Neural cell (in vitro differentiated cells): ENCODE data around the gene ZNF366. TPM values are rescaled to one million over a fixed set of nuclear protein-coding genes. Genes with fewer than 3 reads are reported as not detected.

Source experiments
- H2AFZ ChIP-seq: fragments of 200-600, 300-800 bp; sonication (generic), shearing (Covaris generic); 2 replicates; pipeline ENCODE4 v1.6.0; 2014; ENCODE audit warnings: low read depth, mild to moderate bottlenecking, antibody characterized with exemption, low read length, moderate library complexity
- H3F3A ChIP-seq: fragments of 200-600 bp; shearing (Covaris generic); 2 replicates; pipeline ENCODE4 v1.6.1; 2016; ENCODE audit warnings: mild to moderate bottlenecking, moderate library complexity, mixed read lengths, antibody characterized with exemption, low read length; ENCODE audit not compliant: insufficient read depth, poor library complexity, severe bottlenecking
- H3K27ac ChIP-seq: fragments of 200-600, 300-800 bp; sonication (generic), shearing (Covaris generic); 2 replicates; pipeline ENCODE4 v1.5.1; 2014; ENCODE audit warnings: mild to moderate bottlenecking, low read length, moderate library complexity
- H3K27me3 ChIP-seq: fragments of 300-800, 200-600 bp; sonication (generic), shearing (Covaris generic); 2 replicates; pipeline ENCODE4 v1.6.0; 2014; ENCODE audit warnings: mild to moderate bottlenecking, low read depth, low read length, moderate library complexity; ENCODE audit not compliant: insufficient read depth
- H3K36me3 ChIP-seq: fragments of 300-800, 200-600 bp; sonication (generic), shearing (Covaris generic); 2 replicates; pipeline ENCODE4 v1.5.1; 2014; ENCODE audit warnings: mild to moderate bottlenecking, antibody characterized with exemption, low read length, moderate library complexity; ENCODE audit not compliant: insufficient read depth
- H3K4me2 ChIP-seq: fragments of 300-800, 200-600 bp; sonication (generic), shearing (Covaris generic); 2 replicates; pipeline ENCODE4 v1.6.0; 2014; ENCODE audit warnings: mild to moderate bottlenecking, low read length
- H3K4me3 ChIP-seq: fragments of 300-800, 200-600 bp; sonication (generic), shearing (Covaris generic); 2 replicates; pipeline ENCODE4 v1.5.1; 2014; ENCODE audit warnings: mild to moderate bottlenecking, low read length, moderate library complexity
- H3K79me2 ChIP-seq: fragments of 200-600 bp; shearing (Covaris generic); replicated peaks from 2 replicates; pipeline ENCODE4 v1.6.0; 2014; ENCODE audit warnings: mild to moderate bottlenecking, low read length, moderate library complexity; ENCODE audit not compliant: insufficient read depth
- H3K9ac ChIP-seq: fragments of 300-800, 200-600 bp; sonication (generic), shearing (Covaris generic); 2 replicates; pipeline ENCODE4 v1.6.1; 2016; ENCODE audit warnings: mild to moderate bottlenecking, low read length, mixed read lengths
- H3K9me2 ChIP-seq: fragments of 200-600 bp; shearing (Covaris generic); 2 replicates; pipeline ENCODE4 v1.6.1; 2016; ENCODE audit warnings: mild to moderate bottlenecking, low read length, mixed read lengths; ENCODE audit not compliant: insufficient read depth
- H3K9me3 ChIP-seq: fragments of 200-600, 300-800 bp; sonication (generic), shearing (Covaris generic); 2 replicates; pipeline ENCODE4 v1.6.1; 2016; ENCODE audit warnings: mild to moderate bottlenecking, mixed run types, low read length, moderate library complexity, mixed read lengths
- H4K20me1 ChIP-seq: fragments of 200-600 bp; shearing (Covaris generic); 2 replicates; pipeline ENCODE4 v1.6.1; 2016; ENCODE audit warnings: mild to moderate bottlenecking, mixed run types; ENCODE audit not compliant: insufficient read depth
- CTCF ChIP-seq: fragments of 450-650 bp; IDR thresholded peaks from 2 replicates; pipeline ENCODE4 v1.5.1; 2014; ENCODE audit warnings: antibody characterized with exemption, mild to moderate bottlenecking, moderate library complexity; ENCODE audit not compliant: poor library complexity, severe bottlenecking
- EP300 ChIP-seq: fragments of 450-650 bp; conservative IDR thresholded peaks from 2 replicates; pipeline ENCODE4 v1.6.1; 2014; ENCODE audit warnings: antibody characterized with exemption, mild to moderate bottlenecking, moderate library complexity; ENCODE audit not compliant: poor library complexity, severe bottlenecking
- EZH2 ChIP-seq: fragments of 200-600, 300-800 bp; shearing (Covaris generic), sonication (generic); IDR thresholded peaks from 2 replicates; pipeline ENCODE4 v1.6.1; 2014; ENCODE audit warnings: antibody characterized with exemption, low read length, borderline replicate concordance, mild to moderate bottlenecking; ENCODE audit not compliant: insufficient read depth, poor library complexity, severe bottlenecking
- MXI1 ChIP-seq: fragments of 450-650 bp; conservative IDR thresholded peaks from 2 replicates; pipeline ENCODE4 v1.6.1; 2014; ENCODE audit warnings: antibody characterized with exemption, mild to moderate bottlenecking; ENCODE audit not compliant: poor library complexity, severe bottlenecking
- POLR2AphosphoS5 ChIP-seq: IDR thresholded peaks from 2 replicates; pipeline ENCODE4 v1.6.1; 2012
- RAD21 ChIP-seq: fragments of 450-650 bp; conservative IDR thresholded peaks from 2 replicates; pipeline ENCODE4 v1.6.1; 2014; ENCODE audit warnings: antibody characterized with exemption, mild to moderate bottlenecking, moderate library complexity
- REST ChIP-seq: IDR thresholded peaks from 2 replicates; pipeline ENCODE4 v1.6.1; 2012; ENCODE audit warnings: borderline replicate concordance
- SMC3 ChIP-seq: fragments of 450-650 bp; conservative IDR thresholded peaks from 2 replicates; pipeline ENCODE4 v1.6.1; 2014; ENCODE audit warnings: antibody characterized with exemption, mild to moderate bottlenecking, moderate library complexity; ENCODE audit not compliant: poor library complexity
- TAF1 ChIP-seq: IDR thresholded peaks from 2 replicates; pipeline ENCODE4 v1.6.1; 2012; ENCODE audit warnings: low read depth
- polyA plus RNA-seq: library from polyadenylated mRNA; depleted of rRNA; stranded (reverse); fragments of >200 nt; gene quantifications from 2 replicates; pipeline ENCODE4 v1.2.3, GENCODE V29; 2014

The ZNF366 gene
- polyA plus RNA-seq, 1 donor from 2014 or later: not detected

- no peaks in the 10 kb centered on the region for H3K27me3 ChIP-seq
- H3K36me3 ChIP-seq: no peaks in the 10 kb centered on the region
- no peak overlapping the region for H3K4me2 ChIP-seq
- H3K79me2 ChIP-seq: no peaks in the 10 kb centered on the region
- H3K4me3 ChIP-seq: no peak overlapping the region
- no peaks in the 10 kb centered on the region for H3F3A ChIP-seq
- H2AFZ ChIP-seq: no peak overlapping the region
- H3K9me2 ChIP-seq: no peaks in the 10 kb centered on the region
- H3K9ac ChIP-seq: no peak overlapping the region
- TF ChIP-seq CTCF: no peak
- TF ChIP-seq POLR2AphosphoS5: no peak
- TF ChIP-seq TAF1: no peak
- no peak for TF ChIP-seq RAD21
- TF ChIP-seq REST: no peak
- no peak for TF ChIP-seq SMC3
- TF ChIP-seq EZH2: no peak
- no peak for TF ChIP-seq MXI1
- TF ChIP-seq EP300: no peak
- no peak overlapping the region for H3K27ac ChIP-seq
- no peaks in the 10 kb centered on the region for H3K9me3 ChIP-seq
- H4K20me1 ChIP-seq: no peaks in the 10 kb centered on the region
These were observed 30.5 kb downstream of the ZNF366 start for GRCh38 chr5:72476721-72477120.

GRCh38 chr5:72476275-72476674 is 30.9 kb downstream of the ZNF366 start:
- Histone ChIP-seq H4K20me1 (no peaks in the 10 kb centered on the region), H3K79me2 (no peaks in the 10 kb centered on the region), H3K36me3 (no peaks in the 10 kb centered on the region), H3K27ac (no peak overlapping the region), H2AFZ (no peak overlapping the region), H3K4me3 (no peak overlapping the region), H3K27me3 (no peaks in the 10 kb centered on the region), H3K9me3 (no peaks in the 10 kb centered on the region), H3K9me2 (no peaks in the 10 kb centered on the region), H3F3A (no peaks in the 10 kb centered on the region), H3K4me2 (no peak overlapping the region), H3K9ac (no peak overlapping the region)
- TF ChIP-seq EZH2 (no peak), CTCF (no peak), EP300 (no peak), RAD21 (no peak)
